ENCODE results near the gene SLC7A10.

The SLC7A10 gene

GRCh38 chr19:33239223-33239975, 13.7 kb upstream of the SLC7A10 start:
- Histone ChIP-seq H3K27ac (ENCODE audit: low read depth, low read length) (no peak overlapping the region), H3K9me3 (ENCODE audit: control insufficient read depth, insufficient read depth, low read length) (no peaks in the 10 kb centered on the region), H3K4me3 (ENCODE audit: low read length) (no peak overlapping the region), H3K4me2 (ENCODE audit: low read length) (no peak overlapping the region), H3F3A (ENCODE audit: control insufficient read depth, insufficient read depth) (no peaks in the 10 kb centered on the region), H3K79me2 (ENCODE audit: control insufficient read depth, low read length) (no peaks in the 10 kb centered on the region), H3K36me3 (ENCODE audit: control insufficient read depth, low read length) (no peaks in the 10 kb centered on the region), H3K9me2 (replicated peaks; ENCODE audit: control insufficient read depth, low read length) (no peaks in the 10 kb centered on the region), H3K27me3 (ENCODE audit: control insufficient read depth, low read length) (no peaks in the 10 kb centered on the region), H3K4me1 (ENCODE audit: control insufficient read depth, low read length) (no peaks in the 10 kb centered on the region), H4K20me1 (ENCODE audit: control insufficient read depth, insufficient read depth, low read depth, low read length) (no peaks in the 10 kb centered on the region)
- TF ChIP-seq EZH2phosphoT487 (IDR thresholded peaks at IDR 0.05; ENCODE audit: borderline replicate concordance, low read length) (no peak), CTCF (IDR thresholded peaks at IDR 0.05; ENCODE audit: low read depth, low read length, poor library complexity, severe bottlenecking) (no peak)

- Histone ChIP-seq H3K79me2 (ENCODE audit: control insufficient read depth, low read length) (no peaks in the 10 kb centered on the region), H3K4me2 (ENCODE audit: low read length) (no peak overlapping the region), H3K4me3 (ENCODE audit: low read length) (no peak overlapping the region), H3K27ac (ENCODE audit: low read depth, low read length) (no peak overlapping the region), H3K9me3 (ENCODE audit: control insufficient read depth, insufficient read depth, low read length) (no peaks in the 10 kb centered on the region), H3K4me1 (ENCODE audit: control insufficient read depth, low read length) (no peaks in the 10 kb centered on the region), H3K36me3 (ENCODE audit: control insufficient read depth, low read length) (no peaks in the 10 kb centered on the region), H3K9me2 (replicated peaks; ENCODE audit: control insufficient read depth, low read length) (no peaks in the 10 kb centered on the region), H3K27me3 (ENCODE audit: control insufficient read depth, low read length) (no peaks in the 10 kb centered on the region), H4K20me1 (ENCODE audit: control insufficient read depth, insufficient read depth, low read depth, low read length) (no peaks in the 10 kb centered on the region), H3F3A (ENCODE audit: control insufficient read depth, insufficient read depth) (no peaks in the 10 kb centered on the region)
- TF ChIP-seq CTCF (IDR thresholded peaks at IDR 0.05; ENCODE audit: low read depth, low read length, poor library complexity, severe bottlenecking) (no peak), EZH2phosphoT487 (IDR thresholded peaks at IDR 0.05; ENCODE audit: borderline replicate concordance, low read length) (no peak)
Observed at GRCh38 chr19:33238481-33239149, 13.0 kb upstream of the SLC7A10 start.

GRCh38 chr19:33236696-33237390, 11.2 kb upstream of the SLC7A10 start:
- H4K20me1 ChIP-seq (ENCODE audit: control insufficient read depth, insufficient read depth, low read depth, low read length): no peaks in the 10 kb centered on the region
- no peaks in the 10 kb centered on the region for H3K4me1 ChIP-seq (ENCODE audit: control insufficient read depth, low read length)
- no peaks in the 10 kb centered on the region for H3K9me3 ChIP-seq (ENCODE audit: control insufficient read depth, insufficient read depth, low read length)
- no peaks in the 10 kb centered on the region for H3K9me2 ChIP-seq (replicated peaks; ENCODE audit: control insufficient read depth, low read length)
- H3K4me3 ChIP-seq (ENCODE audit: low read length): no peak overlapping the region
- H3K27ac ChIP-seq (ENCODE audit: low read depth, low read length): no peak overlapping the region
- H3K27me3 ChIP-seq (ENCODE audit: control insufficient read depth, low read length): no peaks in the 10 kb centered on the region
- H3F3A ChIP-seq (ENCODE audit: control insufficient read depth, insufficient read depth): no peaks in the 10 kb centered on the region
- no peak for TF ChIP-seq EZH2phosphoT487 (IDR thresholded peaks at IDR 0.05; ENCODE audit: borderline replicate concordance, low read length)
- TF ChIP-seq CTCF (IDR thresholded peaks at IDR 0.05; ENCODE audit: low read depth, low read length, poor library complexity, severe bottlenecking): no peak
- no peak overlapping the region for H3K4me2 ChIP-seq (ENCODE audit: low read length)
- H3K79me2 ChIP-seq (ENCODE audit: control insufficient read depth, low read length): no peaks in the 10 kb centered on the region
- H3K36me3 ChIP-seq (ENCODE audit: control insufficient read depth, low read length): no peaks in the 10 kb centered on the region
